ENCODE results near the gene FAM83D. TPM values are rescaled to one million over a fixed set of nuclear protein-coding genes. Genes with fewer than 3 reads are reported as not detected.
A peak's percentile ranks its signal among the peaks of the same experiment; 100 is the strongest.

Gene FAM83D
- total RNA-seq, 1 donor from 2014 or later = 0.77 TPM

DNA sequence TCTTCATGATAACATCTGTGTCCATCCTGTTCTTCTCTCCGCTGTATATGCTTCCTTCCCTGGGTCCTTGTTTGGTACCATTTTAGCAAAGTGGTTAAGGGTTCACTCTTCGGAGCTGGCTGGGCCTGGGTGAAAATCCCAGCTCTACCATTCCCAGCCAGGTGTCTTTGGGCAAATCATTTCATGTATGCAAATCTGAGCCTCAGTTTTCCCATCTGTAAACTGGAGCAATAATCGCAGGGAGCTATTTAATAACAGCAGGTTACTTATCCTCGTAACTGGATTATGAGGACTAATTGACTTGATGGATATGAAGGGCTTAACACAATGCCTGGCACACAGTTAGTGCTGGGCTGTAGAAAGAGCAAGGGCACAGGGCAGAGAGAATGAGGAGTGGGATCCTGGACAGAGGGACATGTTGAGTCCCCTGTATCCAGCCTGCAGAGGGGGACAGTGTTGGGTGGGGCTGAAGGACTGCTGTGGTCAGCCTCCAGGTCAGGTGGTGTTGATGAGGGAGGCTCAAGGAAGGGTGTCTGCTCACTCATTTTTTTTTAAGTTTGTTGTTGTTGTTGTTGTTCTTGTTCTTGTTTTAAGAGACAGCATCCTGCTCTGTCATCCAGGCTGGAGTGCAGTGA lies 44.3 kb upstream of the FAM83D start:
- TF ChIP-seq, protein P1, sequence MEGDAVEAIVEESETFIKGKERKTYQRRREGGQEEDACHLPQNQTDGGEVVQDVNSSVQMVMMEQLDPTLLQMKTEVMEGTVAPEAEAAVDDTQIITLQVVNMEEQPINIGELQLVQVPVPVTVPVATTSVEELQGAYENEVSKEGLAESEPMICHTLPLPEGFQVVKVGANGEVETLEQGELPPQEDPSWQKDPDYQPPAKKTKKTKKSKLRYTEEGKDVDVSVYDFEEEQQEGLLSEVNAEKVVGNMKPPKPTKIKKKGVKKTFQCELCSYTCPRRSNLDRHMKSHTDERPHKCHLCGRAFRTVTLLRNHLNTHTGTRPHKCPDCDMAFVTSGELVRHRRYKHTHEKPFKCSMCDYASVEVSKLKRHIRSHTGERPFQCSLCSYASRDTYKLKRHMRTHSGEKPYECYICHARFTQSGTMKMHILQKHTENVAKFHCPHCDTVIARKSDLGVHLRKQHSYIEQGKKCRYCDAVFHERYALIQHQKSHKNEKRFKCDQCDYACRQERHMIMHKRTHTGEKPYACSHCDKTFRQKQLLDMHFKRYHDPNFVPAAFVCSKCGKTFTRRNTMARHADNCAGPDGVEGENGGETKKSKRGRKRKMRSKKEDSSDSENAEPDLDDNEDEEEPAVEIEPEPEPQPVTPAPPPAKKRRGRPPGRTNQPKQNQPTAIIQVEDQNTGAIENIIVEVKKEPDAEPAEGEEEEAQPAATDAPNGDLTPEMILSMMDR (IDR thresholded peaks at IDR 0.05; ENCODE audit: borderline replicate concordance) = no peak
- H3K27ac ChIP-seq (replicated peaks) = no peak overlapping the region
- intact Hi-C loops (cut with micrococcal nuclease) = no loop called here
- DNase-seq = no peak
- H3K9me3 ChIP-seq (replicated peaks) = no peaks in the 10 kb centered on the region
- peaks cover 48% of the 10 kb centered on the region for H3K27me3 ChIP-seq (ENCODE audit: low read depth)
- no peak overlapping the region for H3K4me3 ChIP-seq
- no peaks in the 10 kb centered on the region for H3K36me3 ChIP-seq
- H3K4me1 ChIP-seq = peaks cover 44% of the 10 kb centered on the region

GRCh38 chr20:38882600-38882999 lies 43.6 kb upstream of the FAM83D start:
- Histone ChIP-seq H3K9me3 (replicated peaks) (no peaks in the 10 kb centered on the region), H3K27ac (replicated peaks) (no peak overlapping the region), H3K4me3 (no peak overlapping the region), H3K27me3 (ENCODE audit: low read depth) (peaks cover 42% of the 10 kb centered on the region), H3K4me1 (peaks cover 37% of the 10 kb centered on the region), H3K36me3 (no peaks in the 10 kb centered on the region)
- TF ChIP-seq, protein P1 (IDR thresholded peaks at IDR 0.05; ENCODE audit: borderline replicate concordance) = no peak
- no peak for DNase-seq
- intact Hi-C loops (cut with micrococcal nuclease) = no loop called here

DNA sequence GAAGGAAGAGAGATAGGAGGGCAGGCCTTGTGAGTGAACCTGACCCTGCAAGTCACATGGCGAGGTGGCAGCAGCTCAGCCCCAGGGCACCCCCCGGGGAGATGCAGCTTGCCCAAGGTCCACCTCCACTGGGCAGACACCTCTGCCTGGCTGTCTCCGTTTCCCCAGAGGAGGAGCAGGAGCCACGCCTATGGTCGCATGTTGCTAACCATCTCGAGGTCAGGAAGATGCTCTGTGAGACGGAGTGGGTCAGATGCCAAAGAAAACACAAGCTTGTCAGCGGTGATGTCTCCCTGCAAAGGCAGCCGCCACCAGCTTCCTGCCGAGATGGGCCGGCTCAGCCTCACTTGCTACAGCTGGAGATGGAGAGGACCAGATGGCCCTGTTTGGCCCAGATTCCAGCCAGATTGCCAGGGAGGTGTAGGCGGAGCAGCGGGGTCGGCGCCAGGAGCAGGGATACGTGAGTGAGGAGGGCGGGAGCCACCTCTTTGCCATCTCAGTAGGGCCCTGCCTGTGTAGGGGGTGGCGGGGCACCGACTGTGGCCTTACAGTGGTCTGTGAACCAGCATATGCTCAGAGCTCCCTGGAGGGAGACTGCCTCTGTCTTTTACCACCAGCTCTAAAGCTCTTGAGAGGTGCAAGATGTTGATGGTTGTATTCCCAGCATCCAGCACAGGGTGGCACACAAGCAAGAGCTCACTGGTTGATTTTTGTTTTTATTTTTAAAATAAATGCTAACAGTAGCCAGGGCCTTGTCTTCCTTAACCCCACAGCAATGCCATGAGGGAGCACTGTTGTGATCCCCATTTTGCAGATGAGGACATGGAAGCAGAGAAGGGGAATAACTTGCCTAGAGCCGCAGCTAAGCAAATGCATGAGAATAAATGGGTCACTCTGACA lies 42.9 kb upstream of the FAM83D start:
- no peak overlapping the region for H3K4me3 ChIP-seq
- intact Hi-C loops (cut with micrococcal nuclease) = no loop called here
- no peaks in the 10 kb centered on the region for H3K36me3 ChIP-seq
- H3K27me3 ChIP-seq (ENCODE audit: low read depth) = peaks cover 42% of the 10 kb centered on the region
- TF ChIP-seq, protein P1 (IDR thresholded peaks at IDR 0.05; ENCODE audit: borderline replicate concordance) = no peak
- peak overlapping the region; percentile 3 for H3K27ac ChIP-seq (replicated peaks)
- no peak for DNase-seq
- H3K9me3 ChIP-seq (replicated peaks) = no peaks in the 10 kb centered on the region
- H3K4me1 ChIP-seq = peaks cover 37% of the 10 kb centered on the region

- H3K27ac ChIP-seq (replicated peaks) = no peak overlapping the region
- H3K36me3 ChIP-seq = no peaks in the 10 kb centered on the region
- peaks cover 40% of the 10 kb centered on the region for H3K27me3 ChIP-seq (ENCODE audit: low read depth)
- no peak overlapping the region for H3K4me3 ChIP-seq
- TF ChIP-seq, protein P1 (IDR thresholded peaks at IDR 0.05; ENCODE audit: borderline replicate concordance) = no peak
- H3K4me1 ChIP-seq = peaks cover 37% of the 10 kb centered on the region
- intact Hi-C loops (cut with micrococcal nuclease) = no loop called here
- no peaks in the 10 kb centered on the region for H3K9me3 ChIP-seq (replicated peaks)
- DNase-seq = no peak
Observed at GRCh38 chr20:38883981-38884733, 42.1 kb upstream of the FAM83D start.

- TF ChIP-seq, protein P1 (IDR thresholded peaks at IDR 0.05; ENCODE audit: borderline replicate concordance) = no peak
- Histone ChIP-seq H3K27me3 (ENCODE audit: low read depth) (peaks cover 29% of the 10 kb centered on the region), H3K27ac (replicated peaks) (no peak overlapping the region), H3K36me3 (no peaks in the 10 kb centered on the region), H3K9me3 (replicated peaks) (no peaks in the 10 kb centered on the region), H3K4me1 (peaks cover 37% of the 10 kb centered on the region), H3K4me3 (no peak overlapping the region)
- intact Hi-C loops (cut with micrococcal nuclease) = no loop called here
- no peak for DNase-seq
Observed at GRCh38 chr20:38885357-38885756, 40.9 kb upstream of the FAM83D start.

All from left ventricle myocardium inferior (tissue), 1 donor.